ENCODE results near the gene KANK3.
"Not testable (repeated sequence)": the region's sequence is repeated elsewhere in the genome, so short reads cannot be mapped to it uniquely, and the experiment has no call there.

Gene KANK3

DNA sequence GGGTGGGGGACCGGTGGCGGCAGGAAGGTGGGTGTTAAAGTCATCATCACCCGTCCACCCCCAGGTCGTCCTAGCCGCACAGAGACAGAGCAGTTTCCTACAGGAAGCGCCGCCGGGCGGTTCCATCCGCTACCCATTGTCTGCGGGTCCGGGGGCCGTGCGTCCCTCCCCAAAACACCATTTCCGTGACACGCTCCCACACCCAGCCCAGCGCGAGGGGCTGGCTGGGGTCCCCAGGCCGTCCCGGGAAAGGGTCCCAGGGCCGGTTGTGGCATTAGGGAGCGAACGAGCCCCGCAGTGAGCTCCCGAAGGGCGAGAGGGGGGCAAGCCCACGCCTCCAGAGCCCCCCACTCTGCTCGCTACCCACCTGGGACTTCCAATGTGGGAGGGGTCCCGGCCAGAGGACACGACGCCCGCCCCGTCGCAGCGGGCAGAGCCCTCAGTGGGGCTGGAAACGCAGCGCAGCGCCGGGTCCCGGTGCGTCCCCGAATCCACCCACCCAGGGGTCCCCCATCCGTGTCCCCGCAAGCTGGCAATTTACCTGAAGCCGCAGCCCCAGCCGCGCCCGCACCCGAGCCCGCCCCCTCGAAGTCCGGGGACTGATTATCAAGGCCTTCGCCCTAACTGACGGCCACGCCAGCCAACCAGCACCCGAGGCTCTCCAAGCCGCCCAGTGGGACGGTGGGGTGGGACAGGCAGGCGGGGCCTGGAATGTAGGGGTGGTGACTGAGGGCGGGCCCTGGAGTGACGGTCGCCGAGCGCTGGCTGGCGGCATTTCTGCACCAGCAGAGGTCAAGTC is at the start of gene KANK3:
Gene KANK3 (minus strand): TSS at position 579 of the 799 bp plus-strand sequence. CDS start 5,434 bp downstream, outside the sequence.
- peak; percentile 80 to 84 for DNase-seq (ENCODE audit: low read depth in 2 of 2)

GRCh38 chr19:8392017-8392591 is 49.0 kb upstream of the KANK3 start:
- DNase-seq (ENCODE audit: low read depth in 2 of 2) = no peak

- no peak for DNase-seq (ENCODE audit: low read depth in 2 of 2)
Measured at GRCh38 chr19:8391198-8392016, 48.3 kb upstream of the KANK3 start.

GRCh38 chr19:8390617-8390981 is 47.5 kb upstream of the KANK3 start:
- DNase-seq (ENCODE audit: low read depth in 2 of 2) = peak; percentile 83 to 93

DNA sequence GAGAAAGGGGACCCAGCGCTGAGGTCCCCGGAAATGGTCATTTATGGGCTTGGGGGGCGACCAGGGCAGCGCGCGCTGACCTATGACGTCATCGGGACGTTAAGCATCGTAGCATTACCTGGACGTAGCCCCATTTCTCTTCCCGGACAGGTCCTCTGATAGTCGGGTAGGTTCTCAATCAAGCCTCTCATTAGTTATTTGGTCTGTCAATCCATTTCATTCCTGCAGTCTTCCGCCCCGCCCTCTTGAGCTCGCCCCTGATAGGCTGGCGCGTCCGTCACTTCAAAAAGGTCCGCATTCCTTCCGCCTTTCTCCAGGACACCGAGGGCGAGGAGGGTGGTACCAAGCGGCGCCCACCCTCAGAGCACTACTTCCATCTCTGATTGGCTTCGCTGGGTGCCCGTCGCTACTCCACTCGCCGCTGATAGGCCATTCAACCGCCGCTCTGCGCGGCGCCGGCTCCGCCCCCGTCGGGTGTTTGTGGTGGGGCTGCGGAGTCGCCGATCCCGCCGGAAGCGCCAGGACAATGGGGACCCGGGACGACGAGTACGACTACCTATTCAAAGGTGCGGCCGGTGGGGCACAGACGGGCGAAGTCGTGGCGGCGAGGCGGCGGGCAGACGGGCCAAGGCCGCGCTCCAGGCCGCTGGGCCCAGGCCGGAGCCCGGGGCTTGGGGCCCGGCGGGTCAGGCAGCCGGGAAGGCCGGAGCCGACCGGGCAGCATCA is 47.0 kb upstream of the KANK3 start, which contains the start of gene RAB11B:
Gene RAB11B (plus strand): TSS at position 470 of the 726 bp plus-strand sequence. CDS start 57 bp downstream, at position 527.
- peak; percentile 94 to 96 for DNase-seq (ENCODE audit: low read depth in 2 of 2)

- no peak for DNase-seq (ENCODE audit: low read depth in 2 of 2)
Measured at GRCh38 chr19:8388612-8388958, 45.5 kb upstream of the KANK3 start.

DNA sequence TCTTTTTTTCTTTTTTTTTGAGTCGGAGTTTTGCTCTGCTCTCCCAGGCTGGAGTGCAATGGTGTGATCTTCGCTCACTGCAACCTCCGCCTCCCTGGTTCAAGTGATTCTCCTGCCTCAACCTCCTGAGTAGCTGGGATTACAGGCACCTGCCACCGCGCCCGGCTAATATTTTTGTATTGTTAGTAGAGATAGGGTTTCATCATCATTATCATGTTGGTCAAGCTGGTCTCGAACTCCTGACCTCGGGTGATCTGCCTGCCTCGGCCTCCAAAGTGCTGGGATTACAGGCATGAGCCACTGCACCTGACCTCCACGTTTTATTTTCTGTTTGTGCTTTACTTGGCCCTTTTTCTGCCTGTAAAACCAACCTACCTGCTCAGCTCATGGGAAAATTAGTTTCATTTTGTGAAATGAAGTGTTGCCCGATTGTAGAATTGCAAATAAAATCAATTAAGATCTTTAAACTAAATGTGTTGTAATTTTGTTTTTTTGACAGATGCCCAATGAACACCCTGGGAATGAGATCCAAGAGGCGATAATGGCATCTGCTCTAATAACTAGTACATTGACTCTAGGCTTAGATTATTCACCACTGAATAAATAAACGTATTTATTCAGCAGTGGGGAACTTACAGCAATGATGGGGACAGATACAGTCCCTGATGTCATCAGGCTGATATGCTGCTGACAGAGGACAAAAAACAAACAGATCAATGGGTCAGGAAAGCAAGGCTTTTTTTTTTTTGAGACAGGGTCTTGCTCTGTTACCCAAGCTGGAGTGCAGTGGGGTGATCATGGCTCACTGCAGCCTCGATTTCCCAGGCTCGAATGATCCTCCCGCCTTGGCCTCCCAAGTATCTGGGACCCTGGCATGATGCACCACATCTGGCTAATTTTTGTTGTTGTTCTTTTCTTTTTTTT is 44.9 kb upstream of the KANK3 start:
- no peak for DNase-seq (ENCODE audit: low read depth in 2 of 2)

- no peak for DNase-seq (ENCODE audit: low read depth in 2 of 2)
Measured at GRCh38 chr19:8386990-8387389, 43.9 kb upstream of the KANK3 start.

DNA sequence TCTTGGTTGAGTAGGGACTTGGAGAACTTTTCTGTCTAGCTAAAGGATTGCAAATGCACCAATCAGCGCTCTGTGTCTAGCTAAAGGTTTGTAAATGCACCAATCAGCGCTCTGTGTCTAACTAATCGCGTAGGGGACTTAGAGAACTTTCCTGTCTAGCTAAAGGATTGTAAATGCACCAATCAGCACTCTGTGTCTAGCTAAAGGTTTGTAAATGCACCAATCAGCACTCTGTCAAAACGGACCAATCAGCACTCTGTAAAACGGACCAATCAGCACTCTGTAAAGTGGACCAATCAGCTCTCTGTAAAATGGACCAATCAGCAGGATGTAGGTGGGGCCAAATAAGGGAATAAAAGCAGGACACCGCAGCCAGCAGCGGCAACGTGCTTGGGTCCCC is 43.4 kb upstream of the KANK3 start:
- not testable (repeated sequence) for DNase-seq (ENCODE audit: low read depth in 2 of 2)

- DNase-seq (ENCODE audit: low read depth in 2 of 2) = not testable (repeated sequence)
Measured at GRCh38 chr19:8385566-8385965, 42.5 kb upstream of the KANK3 start.

- not testable (repeated sequence) for DNase-seq (ENCODE audit: low read depth in 2 of 2)
Measured at GRCh38 chr19:8385103-8385502, 42.0 kb upstream of the KANK3 start.

DNA sequence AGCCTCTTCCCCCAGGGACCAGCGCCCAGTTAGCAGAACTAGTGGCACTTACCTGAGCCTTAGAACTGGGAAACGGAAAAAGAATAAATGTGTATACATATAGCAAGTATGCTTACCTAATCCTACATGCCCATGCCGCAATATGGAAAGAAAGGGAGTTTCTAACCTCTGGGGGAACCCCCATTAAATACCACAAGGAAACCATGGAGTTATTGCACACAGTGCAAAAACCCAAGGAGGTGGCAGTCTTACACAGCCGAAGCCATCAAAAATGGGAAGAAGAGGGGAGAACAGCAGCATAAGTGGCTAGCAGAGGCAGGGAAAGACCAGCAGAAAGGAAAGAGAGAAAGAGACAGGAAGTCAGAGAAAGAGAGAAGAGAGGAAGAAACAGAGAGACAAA is 41.5 kb upstream of the KANK3 start:
- DNase-seq (ENCODE audit: low read depth in 2 of 2) = not testable (repeated sequence)

DNA sequence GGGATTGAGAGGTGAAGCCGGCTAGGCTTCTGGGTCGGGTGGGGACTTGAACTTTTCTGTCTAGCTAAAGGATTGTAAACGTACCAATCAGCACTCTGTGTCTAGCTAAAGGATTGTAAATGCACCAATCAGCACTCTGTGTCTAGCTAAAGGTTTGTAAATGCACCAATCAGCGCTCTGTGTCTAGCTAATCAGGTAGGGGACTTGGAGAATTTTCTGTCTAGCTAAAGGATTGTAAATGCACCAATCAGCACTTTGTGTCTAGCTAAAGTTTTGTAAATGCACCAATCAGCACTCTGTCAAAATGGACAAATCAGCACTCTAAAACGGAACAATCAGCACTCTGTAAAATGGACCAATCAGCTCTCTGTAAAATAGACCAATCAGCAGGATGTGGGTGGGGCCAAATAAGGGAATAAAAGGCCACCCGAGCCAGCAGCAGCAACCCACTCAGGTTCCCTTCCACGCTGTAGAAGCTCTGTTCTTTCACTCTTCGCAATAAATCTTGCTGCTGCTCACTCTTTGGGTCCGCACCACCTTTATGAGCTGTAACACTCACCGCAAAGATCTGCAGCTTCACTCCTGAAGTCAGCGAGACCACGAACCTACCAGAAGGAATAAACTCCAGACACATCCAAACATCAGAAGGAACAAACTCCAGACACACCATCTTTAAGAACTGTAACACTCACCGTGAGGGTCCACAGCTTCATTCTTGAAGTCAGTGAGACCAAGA is 36.3 kb upstream of the KANK3 start:
- DNase-seq (ENCODE audit: low read depth in 2 of 2) = not testable (repeated sequence)

DNA sequence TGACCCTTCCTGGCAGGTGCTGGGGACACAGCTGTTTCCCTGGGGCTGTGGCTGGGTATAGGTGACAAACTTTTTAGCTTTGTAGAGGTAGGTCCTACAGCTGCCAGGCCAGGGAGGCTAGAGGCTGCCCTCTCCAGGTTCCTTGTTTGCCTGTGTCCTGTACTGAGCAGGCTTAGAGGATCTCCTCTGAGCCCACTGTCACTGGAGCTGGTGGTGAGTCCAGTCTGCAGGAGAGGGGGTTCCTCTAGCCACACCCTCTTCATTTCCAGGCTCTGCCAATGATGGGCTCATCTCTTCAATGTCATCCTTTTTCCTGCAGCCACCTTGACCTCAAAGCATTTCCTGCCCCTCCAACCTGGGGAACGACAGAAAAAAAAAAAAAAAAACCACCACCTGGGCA is 34.5 kb upstream of the KANK3 start:
- no peak for DNase-seq (ENCODE audit: low read depth in 2 of 2)

- not testable (repeated sequence) for DNase-seq (ENCODE audit: low read depth in 2 of 2)
Measured at GRCh38 chr19:8376373-8376974, 33.4 kb upstream of the KANK3 start.

- not testable (repeated sequence) for DNase-seq (ENCODE audit: low read depth in 2 of 2)
Measured at GRCh38 chr19:8375766-8376165, 32.7 kb upstream of the KANK3 start.

- no peak for DNase-seq (ENCODE audit: low read depth in 2 of 2)
Measured at GRCh38 chr19:8373867-8374813, 31.1 kb upstream of the KANK3 start.

DNA sequence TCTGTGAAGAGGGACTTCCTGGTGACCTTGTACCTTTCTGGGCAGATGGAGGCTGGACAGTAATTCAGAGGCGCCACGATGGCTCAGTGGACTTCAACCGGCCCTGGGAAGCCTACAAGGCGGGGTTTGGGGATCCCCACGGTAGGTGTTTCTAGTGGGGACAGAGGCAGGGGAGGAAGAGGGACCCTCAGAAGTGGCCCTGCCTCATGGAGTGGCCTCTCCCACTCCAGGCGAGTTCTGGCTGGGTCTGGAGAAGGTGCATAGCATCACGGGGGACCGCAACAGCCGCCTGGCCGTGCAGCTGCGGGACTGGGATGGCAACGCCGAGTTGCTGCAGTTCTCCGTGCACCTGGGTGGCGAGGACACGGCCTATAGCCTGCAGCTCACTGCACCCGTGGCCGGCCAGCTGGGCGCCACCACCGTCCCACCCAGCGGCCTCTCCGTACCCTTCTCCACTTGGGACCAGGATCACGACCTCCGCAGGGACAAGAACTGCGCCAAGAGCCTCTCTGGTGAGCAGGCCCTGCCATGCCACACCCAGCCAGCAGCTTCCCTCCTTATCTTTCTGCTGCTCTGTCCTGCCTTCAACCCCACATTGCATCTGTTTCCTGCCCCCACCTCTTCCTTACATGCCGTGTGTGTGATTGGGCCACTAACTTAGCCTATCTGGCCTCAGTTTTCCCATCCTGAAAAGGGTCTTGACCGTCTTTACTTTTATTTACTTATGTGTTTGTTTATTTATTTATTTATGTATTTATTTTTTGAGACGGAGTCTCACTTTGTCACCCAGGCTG is 28.1 kb upstream of the KANK3 start:
- DNase-seq (ENCODE audit: low read depth in 2 of 2) = no peak
